ENCODE results near the gene TMEM132C. TPM values are rescaled to one million over a fixed set of nuclear protein-coding genes. Genes with fewer than 3 reads are reported as not detected.

Gene TMEM132C
- total and polyA plus RNA-seq, 2 of the 8 experiments (the other 6 are each of a cell fraction or from before 2014, with no cell fraction given), result 0.23 to 0.76 TPM

GRCh38 chr12:128450810-128451209, 183.8 kb downstream of the TMEM132C start (continued):
- TF ChIP-seq BCL11A (IDR thresholded peaks at IDR 0.05; ENCODE audit: low read depth in 2 of 2, low read length in 2 of 2) (no peak), KDM4A (IDR thresholded peaks at IDR 0.05; ENCODE audit: low read depth, low read length, severe bottlenecking) (no peak), SRF (IDR thresholded peaks at IDR 0.05; ENCODE audit: low read depth, low read length) (no peak), POLR2AphosphoS5 (IDR thresholded peaks at IDR 0.05; ENCODE audit: low read depth, low read length) (no peak), TBP (IDR thresholded peaks at IDR 0.05; ENCODE audit: low read depth, low read length) (no peak), YY1 (IDR thresholded peaks at IDR 0.05; ENCODE audit: low read depth, low read length) (no peak)
